Measurements from ENCODE around the gene ICAM4. TPM values are rescaled to one million over a fixed set of nuclear protein-coding genes. Genes with fewer than 3 reads are reported as not detected.
A peak's percentile ranks its signal among the peaks of the same experiment; 100 is the strongest.

The ICAM4 gene
- total and polyA plus RNA-seq, 2 of the 13 experiments (the other 11 are each of a cell fraction or from before 2014, with no cell fraction given), result 2.9 to 4.0 TPM

DNA sequence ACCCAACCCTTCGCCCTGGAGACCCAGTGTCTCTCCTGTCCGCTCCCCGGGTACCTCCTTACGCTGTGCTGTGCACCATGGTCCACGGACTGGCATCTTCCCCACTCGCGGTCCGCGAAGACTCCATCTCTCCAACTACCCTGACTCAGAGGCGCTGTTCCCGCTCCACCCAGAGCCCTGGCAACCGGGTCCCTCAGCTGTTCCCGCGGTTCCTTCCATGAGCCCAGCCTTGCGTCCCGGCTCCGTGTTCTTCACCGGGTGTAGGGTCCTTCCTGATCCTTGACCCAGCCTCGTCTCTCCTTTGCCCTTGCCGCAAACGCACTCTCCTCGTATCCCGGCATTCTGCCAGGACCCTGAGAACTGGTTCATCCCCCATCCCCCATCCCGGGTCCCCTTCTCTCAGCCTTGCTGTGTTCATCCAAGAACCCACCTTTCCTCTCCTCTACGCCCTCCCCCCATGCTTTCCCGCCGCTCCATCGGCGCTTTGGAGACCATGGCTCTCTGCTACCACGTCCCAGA, 3.7 kb downstream of the ICAM4 start (continued):
- no peak for TF ChIP-seq ZNF569 (CRISPR knock-in tag; IDR thresholded peaks at IDR 0.05; ENCODE audit: borderline replicate concordance)
- TF ChIP-seq MZF1 (CRISPR knock-in tag; IDR thresholded peaks at IDR 0.05; ENCODE audit: borderline replicate concordance), result no peak
- 0 out of 2 replicates have a peak, but pooled peaks have one; percentile 25 for TF ChIP-seq ZNF230 (CRISPR knock-in tag; IDR thresholded peaks at IDR 0.05)
- TF ChIP-seq, protein P1, sequence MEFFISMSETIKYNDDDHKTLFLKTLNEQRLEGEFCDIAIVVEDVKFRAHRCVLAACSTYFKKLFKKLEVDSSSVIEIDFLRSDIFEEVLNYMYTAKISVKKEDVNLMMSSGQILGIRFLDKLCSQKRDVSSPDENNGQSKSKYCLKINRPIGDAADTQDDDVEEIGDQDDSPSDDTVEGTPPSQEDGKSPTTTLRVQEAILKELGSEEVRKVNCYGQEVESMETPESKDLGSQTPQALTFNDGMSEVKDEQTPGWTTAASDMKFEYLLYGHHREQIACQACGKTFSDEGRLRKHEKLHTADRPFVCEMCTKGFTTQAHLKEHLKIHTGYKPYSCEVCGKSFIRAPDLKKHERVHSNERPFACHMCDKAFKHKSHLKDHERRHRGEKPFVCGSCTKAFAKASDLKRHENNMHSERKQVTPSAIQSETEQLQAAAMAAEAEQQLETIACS (CRISPR knock-in tag; IDR thresholded peaks at IDR 0.05), result no peak
- TF ChIP-seq ZNF557 (CRISPR knock-in tag; IDR thresholded peaks at IDR 0.05), result no peak
- TF ChIP-seq, protein P2, sequence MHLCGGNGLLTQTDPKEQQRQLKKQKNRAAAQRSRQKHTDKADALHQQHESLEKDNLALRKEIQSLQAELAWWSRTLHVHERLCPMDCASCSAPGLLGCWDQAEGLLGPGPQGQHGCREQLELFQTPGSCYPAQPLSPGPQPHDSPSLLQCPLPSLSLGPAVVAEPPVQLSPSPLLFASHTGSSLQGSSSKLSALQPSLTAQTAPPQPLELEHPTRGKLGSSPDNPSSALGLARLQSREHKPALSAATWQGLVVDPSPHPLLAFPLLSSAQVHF (CRISPR knock-in tag; IDR thresholded peaks at IDR 0.05), result no peak
- TF ChIP-seq, protein P3, sequence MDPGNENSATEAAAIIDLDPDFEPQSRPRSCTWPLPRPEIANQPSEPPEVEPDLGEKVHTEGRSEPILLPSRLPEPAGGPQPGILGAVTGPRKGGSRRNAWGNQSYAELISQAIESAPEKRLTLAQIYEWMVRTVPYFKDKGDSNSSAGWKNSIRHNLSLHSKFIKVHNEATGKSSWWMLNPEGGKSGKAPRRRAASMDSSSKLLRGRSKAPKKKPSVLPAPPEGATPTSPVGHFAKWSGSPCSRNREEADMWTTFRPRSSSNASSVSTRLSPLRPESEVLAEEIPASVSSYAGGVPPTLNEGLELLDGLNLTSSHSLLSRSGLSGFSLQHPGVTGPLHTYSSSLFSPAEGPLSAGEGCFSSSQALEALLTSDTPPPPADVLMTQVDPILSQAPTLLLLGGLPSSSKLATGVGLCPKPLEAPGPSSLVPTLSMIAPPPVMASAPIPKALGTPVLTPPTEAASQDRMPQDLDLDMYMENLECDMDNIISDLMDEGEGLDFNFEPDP (CRISPR knock-in tag; conservative IDR thresholded peaks at IDR 0.05), result 0 out of 2 replicates have a peak, but pooled peaks have one; percentile 7
- 0 out of 2 replicates have a peak, but pooled peaks have one; percentile 65 for TF ChIP-seq ZNF343 (CRISPR knock-in tag; IDR thresholded peaks at IDR 0.05)
- TF ChIP-seq CREM (IDR thresholded peaks at IDR 0.05), result no peak
- no peak for TF ChIP-seq CREM (CRISPR knock-in tag; IDR thresholded peaks at IDR 0.05)
- no peak for TF ChIP-seq SRSF1 (optimal IDR thresholded peaks at IDR 0.05; ENCODE audit: low read depth, low read length)
- TF ChIP-seq POLR2G (IDR thresholded peaks at IDR 0.05; ENCODE audit: low read depth, low read length), result no peak
- TF ChIP-seq NFYC (CRISPR knock-in tag; IDR thresholded peaks at IDR 0.05), result no peak
- TF ChIP-seq ZNF572 (CRISPR knock-in tag; IDR thresholded peaks at IDR 0.05), result peak; percentile 15; the same call in 1 of the 2 replicates
- 0 out of 2 replicates have a peak, but pooled peaks have one; percentile 11 for TF ChIP-seq SP2 (CRISPR knock-in tag; IDR thresholded peaks at IDR 0.05)
- TF ChIP-seq, protein P4, sequence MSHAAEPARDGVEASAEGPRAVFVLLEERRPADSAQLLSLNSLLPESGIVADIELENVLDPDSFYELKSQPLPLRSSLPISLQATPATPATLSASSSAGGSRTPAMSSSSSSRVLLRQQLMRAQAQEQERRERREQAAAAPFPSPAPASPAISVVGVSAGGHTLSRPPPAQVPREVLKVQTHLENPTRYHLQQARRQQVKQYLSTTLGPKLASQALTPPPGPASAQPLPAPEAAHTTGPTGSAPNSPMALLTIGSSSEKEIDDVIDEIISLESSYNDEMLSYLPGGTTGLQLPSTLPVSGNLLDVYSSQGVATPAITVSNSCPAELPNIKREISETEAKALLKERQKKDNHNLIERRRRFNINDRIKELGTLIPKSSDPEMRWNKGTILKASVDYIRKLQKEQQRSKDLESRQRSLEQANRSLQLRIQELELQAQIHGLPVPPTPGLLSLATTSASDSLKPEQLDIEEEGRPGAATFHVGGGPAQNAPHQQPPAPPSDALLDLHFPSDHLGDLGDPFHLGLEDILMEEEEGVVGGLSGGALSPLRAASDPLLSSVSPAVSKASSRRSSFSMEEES (CRISPR knock-in tag; IDR thresholded peaks at IDR 0.05), result no peak
- TF ChIP-seq, protein P5, sequence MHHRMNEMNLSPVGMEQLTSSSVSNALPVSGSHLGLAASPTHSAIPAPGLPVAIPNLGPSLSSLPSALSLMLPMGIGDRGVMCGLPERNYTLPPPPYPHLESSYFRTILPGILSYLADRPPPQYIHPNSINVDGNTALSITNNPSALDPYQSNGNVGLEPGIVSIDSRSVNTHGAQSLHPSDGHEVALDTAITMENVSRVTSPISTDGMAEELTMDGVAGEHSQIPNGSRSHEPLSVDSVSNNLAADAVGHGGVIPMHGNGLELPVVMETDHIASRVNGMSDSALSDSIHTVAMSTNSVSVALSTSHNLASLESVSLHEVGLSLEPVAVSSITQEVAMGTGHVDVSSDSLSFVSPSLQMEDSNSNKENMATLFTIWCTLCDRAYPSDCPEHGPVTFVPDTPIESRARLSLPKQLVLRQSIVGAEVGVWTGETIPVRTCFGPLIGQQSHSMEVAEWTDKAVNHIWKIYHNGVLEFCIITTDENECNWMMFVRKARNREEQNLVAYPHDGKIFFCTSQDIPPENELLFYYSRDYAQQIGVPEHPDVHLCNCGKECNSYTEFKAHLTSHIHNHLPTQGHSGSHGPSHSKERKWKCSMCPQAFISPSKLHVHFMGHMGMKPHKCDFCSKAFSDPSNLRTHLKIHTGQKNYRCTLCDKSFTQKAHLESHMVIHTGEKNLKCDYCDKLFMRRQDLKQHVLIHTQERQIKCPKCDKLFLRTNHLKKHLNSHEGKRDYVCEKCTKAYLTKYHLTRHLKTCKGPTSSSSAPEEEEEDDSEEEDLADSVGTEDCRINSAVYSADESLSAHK (CRISPR knock-in tag; IDR thresholded peaks at IDR 0.05; ENCODE audit: borderline replicate concordance), result no peak
- TF ChIP-seq, protein P6, sequence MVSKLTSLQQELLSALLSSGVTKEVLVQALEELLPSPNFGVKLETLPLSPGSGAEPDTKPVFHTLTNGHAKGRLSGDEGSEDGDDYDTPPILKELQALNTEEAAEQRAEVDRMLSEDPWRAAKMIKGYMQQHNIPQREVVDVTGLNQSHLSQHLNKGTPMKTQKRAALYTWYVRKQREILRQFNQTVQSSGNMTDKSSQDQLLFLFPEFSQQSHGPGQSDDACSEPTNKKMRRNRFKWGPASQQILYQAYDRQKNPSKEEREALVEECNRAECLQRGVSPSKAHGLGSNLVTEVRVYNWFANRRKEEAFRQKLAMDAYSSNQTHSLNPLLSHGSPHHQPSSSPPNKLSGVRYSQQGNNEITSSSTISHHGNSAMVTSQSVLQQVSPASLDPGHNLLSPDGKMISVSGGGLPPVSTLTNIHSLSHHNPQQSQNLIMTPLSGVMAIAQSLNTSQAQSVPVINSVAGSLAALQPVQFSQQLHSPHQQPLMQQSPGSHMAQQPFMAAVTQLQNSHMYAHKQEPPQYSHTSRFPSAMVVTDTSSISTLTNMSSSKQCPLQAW (CRISPR knock-in tag; IDR thresholded peaks at IDR 0.05), result 0 out of 2 replicates have a peak, but pooled peaks have one; percentile 5
- no peak for TF ChIP-seq ATF7 (IDR thresholded peaks at IDR 0.05)
- TF ChIP-seq ATF7 (CRISPR knock-in tag; IDR thresholded peaks at IDR 0.05), result 0 out of 2 replicates have a peak, but pooled peaks have one; percentile 58
